PC-9 (cell line): Measurements from ENCODE around the gene MRPS23.

ENCODE experiments used
- CTCF ChIP-seq: fragments of 200-600 bp; sonication (generic); conservative IDR thresholded peaks from 2 replicates; pipeline ENCODE4 v1.6.1; 2017; ENCODE audit warnings: mixed run types, antibody characterized with exemption, mild to moderate bottlenecking, moderate library complexity
- EZH2 ChIP-seq: fragments of 200-600 bp; sonication (generic); IDR thresholded peaks from 2 replicates; pipeline ENCODE4 v1.8.0; 2017; ENCODE audit warnings: antibody characterized with exemption, low read depth

- TF ChIP-seq CTCF (no peak), EZH2 (no peak)
Observed at GRCh38 chr17:57794841-57795240, 55.0 kb downstream of the MRPS23 start.
